CD4-positive, alpha-beta T cell treated with Interleukin-15 for 4 hours (primary cell): Measurements from ENCODE around the gene NAALADL2.
"Not testable (repeated sequence)": the region's sequence is repeated elsewhere in the genome, so short reads cannot be mapped to it uniquely, and the experiment has no call there.

Source experiments
- DNase-seq: peaks from one replicate; pipeline ENCODE4 v3.0.0-alpha.2; 2020; ENCODE audit warnings: low spot score

NAALADL2 gene

GRCh38 chr3:175310046-175310445 is 450.9 kb downstream of the NAALADL2 start:
- no peak for DNase-seq

- no peak for DNase-seq
These were observed 452.3 kb downstream of the NAALADL2 start for GRCh38 chr3:175311404-175311803.

- DNase-seq: no peak
These were observed 452.8 kb downstream of the NAALADL2 start for GRCh38 chr3:175311946-175312345.

GRCh38 chr3:175312791-175313190 is 453.7 kb downstream of the NAALADL2 start:
- no peak for DNase-seq

GRCh38 chr3:175316799-175317198 is 457.7 kb downstream of the NAALADL2 start:
- DNase-seq: no peak

- DNase-seq: no peak
These were observed 466.3 kb downstream of the NAALADL2 start for GRCh38 chr3:175325440-175325839.

- no peak for DNase-seq
These were observed 466.9 kb downstream of the NAALADL2 start for GRCh38 chr3:175326041-175326440.

GRCh38 chr3:175329373-175329772 is 470.2 kb downstream of the NAALADL2 start:
- no peak for DNase-seq

- DNase-seq: no peak
These were observed 476.1 kb downstream of the NAALADL2 start for GRCh38 chr3:175335229-175335628.

- no peak for DNase-seq
These were observed 477.4 kb downstream of the NAALADL2 start for GRCh38 chr3:175336406-175337133.

- DNase-seq: no peak
These were observed 478.5 kb downstream of the NAALADL2 start for GRCh38 chr3:175337631-175338030.

- DNase-seq: no peak
These were observed 479.8 kb downstream of the NAALADL2 start for GRCh38 chr3:175338775-175339535.

- no peak for DNase-seq
These were observed 481.3 kb downstream of the NAALADL2 start for GRCh38 chr3:175340338-175341015.

GRCh38 chr3:175342196-175342595 is 483.1 kb downstream of the NAALADL2 start:
- DNase-seq: no peak

GRCh38 chr3:175343946-175344345 is 484.8 kb downstream of the NAALADL2 start:
- DNase-seq: no peak

- no peak for DNase-seq
These were observed 487.6 kb downstream of the NAALADL2 start for GRCh38 chr3:175346573-175347356.

- no peak for DNase-seq
These were observed 490.0 kb downstream of the NAALADL2 start for GRCh38 chr3:175349168-175349567.

- DNase-seq: no peak
These were observed 496.7 kb downstream of the NAALADL2 start for GRCh38 chr3:175355801-175356335.

GRCh38 chr3:175356899-175357324 is 497.8 kb downstream of the NAALADL2 start:
- DNase-seq: no peak

- DNase-seq: no peak
These were observed 498.6 kb downstream of the NAALADL2 start for GRCh38 chr3:175357758-175358157.

GRCh38 chr3:175358935-175359334 is 499.8 kb downstream of the NAALADL2 start:
- DNase-seq: no peak

- not testable (repeated sequence) for DNase-seq
These were observed 511.3 kb downstream of the NAALADL2 start for GRCh38 chr3:175370426-175370825.
